ENCODE data around the gene APCDD1.

DNA sequence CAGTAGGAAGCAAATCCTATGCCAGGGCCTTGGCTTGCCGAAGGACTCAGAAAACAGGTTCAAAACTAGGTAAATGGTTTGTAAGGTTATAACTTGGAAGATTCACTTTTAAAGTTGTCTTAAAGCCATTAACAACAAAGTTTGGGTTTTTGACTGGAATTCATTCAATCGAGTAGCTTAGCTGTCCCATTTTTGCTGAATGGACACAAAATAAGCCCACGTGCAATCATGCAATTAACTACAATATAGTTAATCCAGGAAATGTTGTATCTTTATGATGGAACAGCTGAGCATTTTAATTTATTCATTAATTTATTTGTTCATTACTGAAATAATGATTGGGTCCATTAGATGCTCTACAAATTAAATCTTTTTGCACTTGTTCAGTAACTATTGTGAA lies 18.3 kb upstream of the APCDD1 start:
- TF ChIP-seq, protein P1, sequence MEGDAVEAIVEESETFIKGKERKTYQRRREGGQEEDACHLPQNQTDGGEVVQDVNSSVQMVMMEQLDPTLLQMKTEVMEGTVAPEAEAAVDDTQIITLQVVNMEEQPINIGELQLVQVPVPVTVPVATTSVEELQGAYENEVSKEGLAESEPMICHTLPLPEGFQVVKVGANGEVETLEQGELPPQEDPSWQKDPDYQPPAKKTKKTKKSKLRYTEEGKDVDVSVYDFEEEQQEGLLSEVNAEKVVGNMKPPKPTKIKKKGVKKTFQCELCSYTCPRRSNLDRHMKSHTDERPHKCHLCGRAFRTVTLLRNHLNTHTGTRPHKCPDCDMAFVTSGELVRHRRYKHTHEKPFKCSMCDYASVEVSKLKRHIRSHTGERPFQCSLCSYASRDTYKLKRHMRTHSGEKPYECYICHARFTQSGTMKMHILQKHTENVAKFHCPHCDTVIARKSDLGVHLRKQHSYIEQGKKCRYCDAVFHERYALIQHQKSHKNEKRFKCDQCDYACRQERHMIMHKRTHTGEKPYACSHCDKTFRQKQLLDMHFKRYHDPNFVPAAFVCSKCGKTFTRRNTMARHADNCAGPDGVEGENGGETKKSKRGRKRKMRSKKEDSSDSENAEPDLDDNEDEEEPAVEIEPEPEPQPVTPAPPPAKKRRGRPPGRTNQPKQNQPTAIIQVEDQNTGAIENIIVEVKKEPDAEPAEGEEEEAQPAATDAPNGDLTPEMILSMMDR (IDR thresholded peaks at IDR 0.05; ENCODE audit: borderline replicate concordance, extremely low read depth, low read length, poor library complexity, severe bottlenecking) = no peak
- TF ChIP-seq EZH2 (IDR thresholded peaks at IDR 0.05; ENCODE audit: borderline replicate concordance, low read depth, low read length, severe bottlenecking) = no peak
